ENCODE measurements around the gene ETS1. TPM values are rescaled to one million over a fixed set of nuclear protein-coding genes. Genes with fewer than 3 reads are reported as not detected.

Gene ETS1
- total and polyA plus RNA-seq, 11 donors: 18.4 to 101 (median 45.3) TPM

GRCh38 chr11:128493570-128493965, 93.8 kb downstream of the ETS1 start:
- Histone ChIP-seq H3K27ac (peak overlapping the region in 11 of 12 donors; percentile 11 to 96 (median 43)), H3K4me3 (no peak overlapping the region), H3K27me3 (no peaks in the 10 kb centered on the region), H3K4me1 (peaks cover 41 to 100% (median 93%) of the 10 kb centered on the region in 12 donors), H3K36me3 (peaks cover 0 to 23% (median 19%) of the 10 kb centered on the region in 9 donors), H3K9me3 (no peaks in the 10 kb centered on the region)
- intact Hi-C loops (cut with DNase I): no loop called here
- DNase-seq: no peak
- 27 to 43% (median 40%) methylated on average over 2 of the region's 2 CpGs for WGBS, 4 donors
- TF ChIP-seq, protein P1, sequence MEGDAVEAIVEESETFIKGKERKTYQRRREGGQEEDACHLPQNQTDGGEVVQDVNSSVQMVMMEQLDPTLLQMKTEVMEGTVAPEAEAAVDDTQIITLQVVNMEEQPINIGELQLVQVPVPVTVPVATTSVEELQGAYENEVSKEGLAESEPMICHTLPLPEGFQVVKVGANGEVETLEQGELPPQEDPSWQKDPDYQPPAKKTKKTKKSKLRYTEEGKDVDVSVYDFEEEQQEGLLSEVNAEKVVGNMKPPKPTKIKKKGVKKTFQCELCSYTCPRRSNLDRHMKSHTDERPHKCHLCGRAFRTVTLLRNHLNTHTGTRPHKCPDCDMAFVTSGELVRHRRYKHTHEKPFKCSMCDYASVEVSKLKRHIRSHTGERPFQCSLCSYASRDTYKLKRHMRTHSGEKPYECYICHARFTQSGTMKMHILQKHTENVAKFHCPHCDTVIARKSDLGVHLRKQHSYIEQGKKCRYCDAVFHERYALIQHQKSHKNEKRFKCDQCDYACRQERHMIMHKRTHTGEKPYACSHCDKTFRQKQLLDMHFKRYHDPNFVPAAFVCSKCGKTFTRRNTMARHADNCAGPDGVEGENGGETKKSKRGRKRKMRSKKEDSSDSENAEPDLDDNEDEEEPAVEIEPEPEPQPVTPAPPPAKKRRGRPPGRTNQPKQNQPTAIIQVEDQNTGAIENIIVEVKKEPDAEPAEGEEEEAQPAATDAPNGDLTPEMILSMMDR (IDR thresholded peaks at IDR 0.05): no peak
- no peak for TF ChIP-seq POLR2A (IDR thresholded peaks at IDR 0.05)
- no peak for ATAC-seq

DNA sequence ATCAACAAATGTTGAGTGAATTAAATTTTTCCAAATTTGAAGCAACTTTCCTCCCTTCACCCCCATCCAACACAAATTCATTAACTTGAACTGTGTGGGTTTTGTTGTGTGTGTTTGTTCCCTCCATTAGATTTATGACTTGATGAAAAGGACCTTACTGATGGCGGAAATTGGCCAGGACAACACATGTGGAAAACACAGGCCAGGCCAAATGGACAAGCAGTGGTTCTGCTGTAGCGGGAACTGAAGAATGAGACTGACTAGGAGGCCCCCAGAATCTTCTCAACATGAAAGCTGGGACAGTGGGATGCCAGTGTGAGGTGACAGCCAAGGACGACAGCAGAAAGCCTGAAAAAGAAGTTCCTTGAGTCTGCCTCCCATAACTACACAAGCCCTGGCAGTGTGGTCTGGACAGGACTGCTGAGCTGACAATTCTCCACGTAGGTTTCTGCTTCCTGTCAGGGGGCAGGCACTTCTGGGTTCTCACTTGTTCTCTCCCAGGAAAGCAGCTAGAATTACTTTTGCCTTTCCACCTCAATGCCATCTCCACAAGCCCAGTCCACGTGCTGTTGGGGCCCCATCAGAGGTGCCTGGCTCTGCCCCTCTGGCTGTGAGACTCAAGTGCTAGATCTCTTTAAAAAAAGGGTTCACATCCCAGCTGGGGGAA, 94.3 kb downstream of the ETS1 start:
- peak overlapping the region in 11 of 12 donors; percentile 11 to 96 (median 43) for H3K27ac ChIP-seq
- TF ChIP-seq POLR2A (IDR thresholded peaks at IDR 0.05): no peak
- TF ChIP-seq, protein P1 (IDR thresholded peaks at IDR 0.05): no peak
- DNase-seq (no peak), ATAC-seq (no peak)
- peaks cover 36 to 100% (median 93%) of the 10 kb centered on the region in 12 donors for H3K4me1 ChIP-seq
- intact Hi-C loops (cut with DNase I): no loop called here
- no peaks in the 10 kb centered on the region for H3K9me3 ChIP-seq
- 42 to 44% (median 43%) methylated on average over 5 of the region's 5 CpGs for WGBS, 4 donors
- peaks cover 0 to 29% (median 24%) of the 10 kb centered on the region in 9 donors for H3K36me3 ChIP-seq
- no peaks in the 10 kb centered on the region for H3K27me3 ChIP-seq
- H3K4me3 ChIP-seq: no peak overlapping the region

DNA sequence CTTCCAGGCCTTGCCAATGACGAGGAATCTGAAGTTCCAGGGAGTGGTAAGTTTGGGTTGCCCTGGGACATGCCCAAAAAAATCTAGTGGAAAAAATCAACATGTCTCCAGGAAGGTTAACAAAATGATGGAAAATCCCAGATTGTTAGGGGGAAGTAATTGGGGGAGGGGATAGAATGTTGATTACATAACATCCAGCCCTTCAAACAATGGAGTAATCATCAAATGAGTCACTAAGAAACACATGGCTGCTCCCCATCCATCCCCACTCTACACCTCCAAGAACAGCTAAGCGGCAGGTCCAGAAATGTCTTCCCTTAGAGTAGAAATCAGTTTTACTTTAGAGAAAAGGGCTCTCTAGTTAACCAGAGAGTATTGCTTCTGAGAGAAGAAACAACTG, 94.9 kb downstream of the ETS1 start:
- Histone ChIP-seq H3K4me3 (no peak overlapping the region), H3K27me3 (no peaks in the 10 kb centered on the region), H3K9me3 (no peaks in the 10 kb centered on the region), H3K4me1 (peaks cover 32 to 100% (median 93%) of the 10 kb centered on the region in 12 donors), H3K36me3 (peaks cover 0 to 34% (median 30%) of the 10 kb centered on the region in 9 donors), H3K27ac (peak overlapping the region in 10 of 12 donors; percentile 32 to 96 (median 49))
- DNase-seq (no peak), ATAC-seq (peak in 1 of 4 donors; percentile 40)
- TF ChIP-seq, protein P1 (IDR thresholded peaks at IDR 0.05): no peak
- no peak for TF ChIP-seq POLR2A (IDR thresholded peaks at IDR 0.05)
- intact Hi-C loops (cut with DNase I): no loop called here
- 60 to 76% (median 65%) methylated on average over 2 of the region's 2 CpGs for WGBS, 4 donors

GRCh38 chr11:128491195-128491936, 96.0 kb downstream of the ETS1 start:
- Histone ChIP-seq H3K27ac (peak overlapping the region in 3 of 12 donors; percentile 46 to 96 (median 62)), H3K27me3 (no peaks in the 10 kb centered on the region), H3K9me3 (no peaks in the 10 kb centered on the region), H3K4me3 (no peak overlapping the region), H3K4me1 (peaks cover 28 to 100% (median 85%) of the 10 kb centered on the region in 12 donors), H3K36me3 (peaks cover 0 to 45% (median 40%) of the 10 kb centered on the region in 9 donors)
- intact Hi-C loops (cut with DNase I): no loop called here
- no peak for TF ChIP-seq POLR2A (IDR thresholded peaks at IDR 0.05)
- TF ChIP-seq, protein P1 (IDR thresholded peaks at IDR 0.05): no peak
- DNase-seq (no peak), ATAC-seq (no peak)
- WGBS, 4 donors: 30 to 47% (median 35%) methylated on average over 3 of the region's 3 CpGs

All from heart left ventricle (tissue), 16 donors.